ENCODE measurements around the gene TOP2A. TPM values are rescaled to one million over a fixed set of nuclear protein-coding genes. Genes with fewer than 3 reads are reported as not detected.

Gene TOP2A
- total RNA-seq, 1 experiment from 2014 or later = 230 TPM

GRCh38 chr17:40452216-40452787, 34.6 kb upstream of the TOP2A start:
- Histone ChIP-seq H3K9ac (ENCODE audit: extremely low read depth, insufficient read length, low read length) (no peak overlapping the region), H3T11ph (ENCODE audit: low read length) (no peak overlapping the region), H2BK15ac (ENCODE audit: low read depth, low read length) (no peak overlapping the region), H3K79me2 (ENCODE audit: insufficient read depth, low read length) (no peaks in the 10 kb centered on the region; the same call in 1 of the 2 replicates), H4K20me1 (ENCODE audit: control insufficient read depth, insufficient read depth, insufficient read length) (no peaks in the 10 kb centered on the region), H3K23me2 (ENCODE audit: insufficient read length, low read depth, low read length, poor library complexity, severe bottlenecking) (no peaks in the 10 kb centered on the region), H3K18ac (ENCODE audit: insufficient read length, low read depth, low read length) (no peak overlapping the region), H3K14ac (ENCODE audit: insufficient read depth, low read length) (no peak overlapping the region), H3K4me1 (ENCODE audit: insufficient read depth, low read length) (no peaks in the 10 kb centered on the region), H4K8ac (replicated peaks; ENCODE audit: insufficient read length, low read depth, low read length) (no peak overlapping the region), H3K56ac (ENCODE audit: insufficient read length, low read depth, low read length) (no peak overlapping the region), H3K4me2 (ENCODE audit: insufficient read depth, insufficient read length, low read length) (no peak overlapping the region), H3K4ac (ENCODE audit: low read depth, low read length) (no peak overlapping the region), H3K27ac (ENCODE audit: insufficient read length, low read depth, low read length) (no peak overlapping the region), H4K91ac (ENCODE audit: insufficient read length, low read depth, low read length) (no peak overlapping the region), H2BK120ac (ENCODE audit: low read depth, low read length, poor library complexity, severe bottlenecking) (no peak overlapping the region), H4K5ac (ENCODE audit: insufficient read length, low read depth, low read length) (no peak overlapping the region), H2BK12ac (ENCODE audit: insufficient read length, low read depth, low read length) (no peak overlapping the region), H3K27me3 (ENCODE audit: insufficient read depth, low read length) (no peaks in the 10 kb centered on the region), H3K79me1 (ENCODE audit: insufficient read depth, low read depth, low read length, poor library complexity, severe bottlenecking) (no peaks in the 10 kb centered on the region), H2AFZ (ENCODE audit: low read length) (no peak overlapping the region), H2AK5ac (ENCODE audit: insufficient read length, low read length) (no peak overlapping the region), H3K23ac (ENCODE audit: insufficient read length, low read depth, low read length) (no peak overlapping the region), H3K9me3 (ENCODE audit: control insufficient read depth, low read depth, low read length) (no peaks in the 10 kb centered on the region), H2BK20ac (ENCODE audit: low read depth, low read length, poor library complexity, severe bottlenecking) (no peak overlapping the region), H2BK5ac (ENCODE audit: insufficient read length, low read length) (no peak overlapping the region)
- WGBS (ENCODE audit: extremely low coverage, insufficient read length, low lambda C conversion rate) = no CpG with 5 or more reads among the region's 7 CpGs
- TF ChIP-seq, protein P1, sequence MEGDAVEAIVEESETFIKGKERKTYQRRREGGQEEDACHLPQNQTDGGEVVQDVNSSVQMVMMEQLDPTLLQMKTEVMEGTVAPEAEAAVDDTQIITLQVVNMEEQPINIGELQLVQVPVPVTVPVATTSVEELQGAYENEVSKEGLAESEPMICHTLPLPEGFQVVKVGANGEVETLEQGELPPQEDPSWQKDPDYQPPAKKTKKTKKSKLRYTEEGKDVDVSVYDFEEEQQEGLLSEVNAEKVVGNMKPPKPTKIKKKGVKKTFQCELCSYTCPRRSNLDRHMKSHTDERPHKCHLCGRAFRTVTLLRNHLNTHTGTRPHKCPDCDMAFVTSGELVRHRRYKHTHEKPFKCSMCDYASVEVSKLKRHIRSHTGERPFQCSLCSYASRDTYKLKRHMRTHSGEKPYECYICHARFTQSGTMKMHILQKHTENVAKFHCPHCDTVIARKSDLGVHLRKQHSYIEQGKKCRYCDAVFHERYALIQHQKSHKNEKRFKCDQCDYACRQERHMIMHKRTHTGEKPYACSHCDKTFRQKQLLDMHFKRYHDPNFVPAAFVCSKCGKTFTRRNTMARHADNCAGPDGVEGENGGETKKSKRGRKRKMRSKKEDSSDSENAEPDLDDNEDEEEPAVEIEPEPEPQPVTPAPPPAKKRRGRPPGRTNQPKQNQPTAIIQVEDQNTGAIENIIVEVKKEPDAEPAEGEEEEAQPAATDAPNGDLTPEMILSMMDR (conservative IDR thresholded peaks at IDR 0.05) = no peak
- peaks cover 14 to 23% of the 10 kb centered on the region in 2 experiments; a peak in 3 of 4 replicates for H3K4me1 Mint-ChIP-seq
- H3K27ac Mint-ChIP-seq = peak overlapping the region in 1 of 3 experiments; percentile 76; a peak in 2 of 7 replicates
- no peaks in the 10 kb centered on the region for H3K27me3 Mint-ChIP-seq (ENCODE audit: low read depth)
- H3K9me3 Mint-ChIP-seq = no peaks in the 10 kb centered on the region
- DNase-seq = no peak
- peaks cover 38 to 40% (median 39%) of the 10 kb centered on the region in 3 experiments; a peak in 6 of 7 replicates for H3K36me3 Mint-ChIP-seq (ENCODE audit: insufficient read depth in 1 of 3, low read depth in 3 of 3)
- H3K4me3 Mint-ChIP-seq = no peak overlapping the region
